ENCODE measurements around the gene ZDHHC13. TPM values are rescaled to one million over a fixed set of nuclear protein-coding genes. Genes with fewer than 3 reads are reported as not detected.
"Not testable (repeated sequence)": the region's sequence is repeated elsewhere in the genome, so short reads cannot be mapped to it uniquely, and the experiment has no call there.

ZDHHC13 gene
- polyA plus RNA-seq, 2 donors, result 44.3 to 50.1 TPM

GRCh38 chr11:19117760-19118097 is 761 bp downstream of the ZDHHC13 start:
- 14 to 16% methylated on average over 7 of the region's 7 CpGs for WGBS, 2 donors
- Histone ChIP-seq H3K27me3 (ENCODE audit: control insufficient read depth in 1 of 2, insufficient read depth in 2 of 2, low read length in 2 of 2) (no peaks in the 10 kb centered on the region), H3K27ac (ENCODE audit: low read depth in 2 of 2, low read length in 1 of 2) (peak overlapping the region; percentile 88 to 97), H3K36me3 (ENCODE audit: control insufficient read depth in 2 of 2, insufficient read depth in 2 of 2, low read length in 1 of 2) (no peaks in the 10 kb centered on the region), H3K4me1 (ENCODE audit: control insufficient read depth in 2 of 2, insufficient read depth in 2 of 2, low read length in 1 of 2) (no peaks in the 10 kb centered on the region), H3K9me3 (ENCODE audit: control insufficient read depth in 2 of 2, insufficient read depth in 1 of 2, low read depth in 1 of 2, low read length in 1 of 2) (no peaks in the 10 kb centered on the region), H3K4me3 (ENCODE audit: low read depth in 1 of 2, low read length in 2 of 2) (peak overlapping the region; percentile 77 to 83)

DNA sequence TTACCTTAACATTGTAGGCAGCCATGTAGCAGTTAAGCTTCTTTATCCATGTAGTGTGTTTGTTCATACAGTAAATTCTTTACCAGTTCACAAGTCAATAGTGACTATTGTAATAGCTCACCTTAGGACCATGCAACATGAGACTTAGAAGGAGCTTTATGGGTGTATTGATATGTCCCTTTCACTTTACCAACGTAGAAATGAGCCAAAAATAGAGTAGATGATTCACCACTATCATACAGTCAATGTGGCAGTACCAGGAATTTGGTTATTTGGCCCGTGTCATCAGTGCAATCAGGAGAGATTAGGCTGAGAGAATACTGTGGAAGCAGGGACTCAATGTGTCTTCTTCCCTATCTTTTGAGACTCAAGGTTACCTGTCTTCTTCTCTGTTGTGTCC is 4.7 kb downstream of the ZDHHC13 start:
- H3K4me1 ChIP-seq (ENCODE audit: control insufficient read depth in 2 of 2, insufficient read depth in 2 of 2, low read length in 1 of 2), result no peaks in the 10 kb centered on the region
- no peaks in the 10 kb centered on the region for H3K36me3 ChIP-seq (ENCODE audit: control insufficient read depth in 2 of 2, insufficient read depth in 2 of 2, low read length in 1 of 2)
- no peaks in the 10 kb centered on the region for H3K27me3 ChIP-seq (ENCODE audit: control insufficient read depth in 1 of 2, insufficient read depth in 2 of 2, low read length in 2 of 2)
- peak overlapping the region in 1 of 2 donors; percentile 21 for H3K27ac ChIP-seq (ENCODE audit: low read depth in 2 of 2, low read length in 1 of 2)
- H3K9me3 ChIP-seq (ENCODE audit: control insufficient read depth in 2 of 2, insufficient read depth in 1 of 2, low read depth in 1 of 2, low read length in 1 of 2), result no peaks in the 10 kb centered on the region
- peak overlapping the region in 1 of 2 donors; percentile 34 for H3K4me3 ChIP-seq (ENCODE audit: low read depth in 1 of 2, low read length in 2 of 2)
- 39 to 41% methylated on average over 2 of the region's 2 CpGs for WGBS, 2 donors

DNA sequence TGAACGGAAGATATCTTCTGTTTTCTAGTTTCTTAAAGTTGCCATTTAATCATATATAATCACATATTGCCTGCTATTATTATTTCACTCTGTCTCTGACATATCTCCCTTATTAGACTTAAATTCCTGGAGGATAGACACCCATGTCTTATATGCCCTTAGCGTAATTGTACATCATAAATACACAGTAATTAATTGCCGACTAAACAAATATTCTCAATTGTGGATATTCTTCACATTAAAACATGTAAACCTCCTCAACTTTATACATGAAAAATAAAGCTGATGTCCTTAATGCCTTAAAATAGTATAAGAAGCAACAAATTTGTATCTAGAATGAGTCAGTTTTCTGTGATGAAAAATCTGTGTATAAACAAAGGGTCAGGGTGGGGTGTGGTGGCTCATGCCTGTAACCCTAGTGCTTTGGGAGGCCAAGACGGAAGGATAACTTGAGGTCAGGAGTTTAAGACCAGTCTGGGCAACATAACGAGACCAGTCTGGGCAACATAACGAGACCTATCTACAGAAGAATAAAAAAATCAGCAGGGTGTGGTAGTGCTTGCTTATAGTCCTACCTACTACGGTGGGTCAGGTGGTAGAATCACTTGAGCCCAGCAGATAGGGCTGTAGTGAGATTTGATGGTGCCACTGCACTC is 6.1 kb downstream of the ZDHHC13 start:
- Histone ChIP-seq H3K36me3 (ENCODE audit: control insufficient read depth in 2 of 2, insufficient read depth in 2 of 2, low read length in 1 of 2) (no peaks in the 10 kb centered on the region), H3K4me1 (ENCODE audit: control insufficient read depth in 2 of 2, insufficient read depth in 2 of 2, low read length in 1 of 2) (no peaks in the 10 kb centered on the region), H3K27me3 (ENCODE audit: control insufficient read depth in 1 of 2, insufficient read depth in 2 of 2, low read length in 2 of 2) (no peaks in the 10 kb centered on the region), H3K27ac (ENCODE audit: low read depth in 2 of 2, low read length in 1 of 2) (peak overlapping the region in 1 of 2 donors; percentile 42), H3K4me3 (ENCODE audit: low read depth in 1 of 2, low read length in 2 of 2) (peak overlapping the region in 1 of 2 donors; percentile 0), H3K9me3 (ENCODE audit: control insufficient read depth in 2 of 2, insufficient read depth in 1 of 2, low read depth in 1 of 2, low read length in 1 of 2) (no peaks in the 10 kb centered on the region)
- WGBS, 2 donors, result 75 to 87% methylated on average over 7 of the region's 7 CpGs

GRCh38 chr11:19126562-19127325 is 9.8 kb downstream of the ZDHHC13 start:
- H3K36me3 ChIP-seq (ENCODE audit: control insufficient read depth in 2 of 2, insufficient read depth in 2 of 2, low read length in 1 of 2); H3K4me1 ChIP-seq (ENCODE audit: control insufficient read depth in 2 of 2, insufficient read depth in 2 of 2, low read length in 1 of 2); H3K27ac ChIP-seq (ENCODE audit: low read depth in 2 of 2, low read length in 1 of 2); H3K9me3 ChIP-seq (ENCODE audit: control insufficient read depth in 2 of 2, insufficient read depth in 1 of 2, low read depth in 1 of 2, low read length in 1 of 2); H3K4me3 ChIP-seq (ENCODE audit: low read depth in 1 of 2, low read length in 2 of 2); H3K27me3 ChIP-seq (ENCODE audit: control insufficient read depth in 1 of 2, insufficient read depth in 2 of 2, low read length in 2 of 2): not testable (repeated sequence)
- 91 to 94% methylated on average over 4 of the region's 4 CpGs for WGBS, 2 donors

GRCh38 chr11:19134004-19134403 is 17.0 kb downstream of the ZDHHC13 start:
- Histone ChIP-seq H3K4me1 (ENCODE audit: control insufficient read depth in 2 of 2, insufficient read depth in 2 of 2, low read length in 1 of 2) (no peaks in the 10 kb centered on the region), H3K27me3 (ENCODE audit: control insufficient read depth in 1 of 2, insufficient read depth in 2 of 2, low read length in 2 of 2) (no peaks in the 10 kb centered on the region), H3K27ac (ENCODE audit: low read depth in 2 of 2, low read length in 1 of 2) (no peak overlapping the region), H3K9me3 (ENCODE audit: control insufficient read depth in 2 of 2, insufficient read depth in 1 of 2, low read depth in 1 of 2, low read length in 1 of 2) (no peaks in the 10 kb centered on the region), H3K4me3 (ENCODE audit: low read depth in 1 of 2, low read length in 2 of 2) (no peak overlapping the region), H3K36me3 (ENCODE audit: control insufficient read depth in 2 of 2, insufficient read depth in 2 of 2, low read length in 1 of 2) (no peaks in the 10 kb centered on the region)
- 97 to 98% methylated on average over 1 of the region's 1 CpG for WGBS, 2 donors

DNA sequence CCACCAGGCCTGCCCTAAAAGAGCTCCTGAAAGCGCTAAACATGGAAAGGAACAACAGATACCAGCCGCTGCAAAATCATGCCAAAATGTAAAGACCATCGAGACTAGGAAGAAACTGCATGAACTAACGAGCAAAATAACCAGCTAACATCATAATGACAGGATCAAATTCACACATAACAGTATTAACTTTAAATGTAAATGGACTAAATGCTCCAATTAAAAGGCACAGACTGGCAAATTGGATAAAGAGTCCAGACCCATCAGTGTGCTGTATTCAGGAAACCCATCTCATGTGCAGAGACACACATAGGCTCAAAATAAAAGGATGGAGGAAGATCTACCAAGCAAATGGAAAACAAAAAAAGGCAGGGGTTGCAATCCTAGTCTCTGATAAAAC is 19.9 kb downstream of the ZDHHC13 start:
- H3K9me3 ChIP-seq (ENCODE audit: control insufficient read depth in 2 of 2, insufficient read depth in 1 of 2, low read depth in 1 of 2, low read length in 1 of 2); H3K4me3 ChIP-seq (ENCODE audit: low read depth in 1 of 2, low read length in 2 of 2); H3K36me3 ChIP-seq (ENCODE audit: control insufficient read depth in 2 of 2, insufficient read depth in 2 of 2, low read length in 1 of 2); H3K27ac ChIP-seq (ENCODE audit: low read depth in 2 of 2, low read length in 1 of 2); H3K4me1 ChIP-seq (ENCODE audit: control insufficient read depth in 2 of 2, insufficient read depth in 2 of 2, low read length in 1 of 2); H3K27me3 ChIP-seq (ENCODE audit: control insufficient read depth in 1 of 2, insufficient read depth in 2 of 2, low read length in 2 of 2): not testable (repeated sequence)
- WGBS, 2 donors, result 98 to 100% methylated on average over 4 of the region's 4 CpGs

- Histone ChIP-seq H3K4me1 (ENCODE audit: control insufficient read depth in 2 of 2, insufficient read depth in 2 of 2, low read length in 1 of 2) (no peaks in the 10 kb centered on the region), H3K4me3 (ENCODE audit: low read depth in 1 of 2, low read length in 2 of 2) (no peak overlapping the region), H3K36me3 (ENCODE audit: control insufficient read depth in 2 of 2, insufficient read depth in 2 of 2, low read length in 1 of 2) (no peaks in the 10 kb centered on the region), H3K9me3 (ENCODE audit: control insufficient read depth in 2 of 2, insufficient read depth in 1 of 2, low read depth in 1 of 2, low read length in 1 of 2) (no peaks in the 10 kb centered on the region), H3K27me3 (ENCODE audit: control insufficient read depth in 1 of 2, insufficient read depth in 2 of 2, low read length in 2 of 2) (no peaks in the 10 kb centered on the region), H3K27ac (ENCODE audit: low read depth in 2 of 2, low read length in 1 of 2) (no peak overlapping the region)
- WGBS, 2 donors, result 65 to 77% methylated on average over 3 of the region's 3 CpGs
Observed at GRCh38 chr11:19145319-19145718, 28.4 kb downstream of the ZDHHC13 start.

- no peaks in the 10 kb centered on the region for H3K4me1 ChIP-seq (ENCODE audit: control insufficient read depth in 2 of 2, insufficient read depth in 2 of 2, low read length in 1 of 2)
- WGBS, 2 donors, result 59 to 75% methylated on average over 3 of the region's 3 CpGs
- no peak overlapping the region for H3K4me3 ChIP-seq (ENCODE audit: low read depth in 1 of 2, low read length in 2 of 2)
- H3K27ac ChIP-seq (ENCODE audit: low read depth in 2 of 2, low read length in 1 of 2), result no peak overlapping the region
- H3K27me3 ChIP-seq (ENCODE audit: control insufficient read depth in 1 of 2, insufficient read depth in 2 of 2, low read length in 2 of 2), result no peaks in the 10 kb centered on the region
- no peaks in the 10 kb centered on the region for H3K9me3 ChIP-seq (ENCODE audit: control insufficient read depth in 2 of 2, insufficient read depth in 1 of 2, low read depth in 1 of 2, low read length in 1 of 2)
- H3K36me3 ChIP-seq (ENCODE audit: control insufficient read depth in 2 of 2, insufficient read depth in 2 of 2, low read length in 1 of 2), result peaks cover 0 to 16% of the 10 kb centered on the region in 2 donors
Observed at GRCh38 chr11:19156892-19157291, 39.9 kb downstream of the ZDHHC13 start.

GRCh38 chr11:19160847-19161246 is 43.9 kb downstream of the ZDHHC13 start:
- H3K9me3 ChIP-seq (ENCODE audit: control insufficient read depth in 2 of 2, insufficient read depth in 1 of 2, low read depth in 1 of 2, low read length in 1 of 2), result no peaks in the 10 kb centered on the region
- no peaks in the 10 kb centered on the region for H3K27me3 ChIP-seq (ENCODE audit: control insufficient read depth in 1 of 2, insufficient read depth in 2 of 2, low read length in 2 of 2)
- H3K4me3 ChIP-seq (ENCODE audit: low read depth in 1 of 2, low read length in 2 of 2), result no peak overlapping the region
- 92 to 93% methylated on average over 6 of the region's 6 CpGs for WGBS, 2 donors
- peaks cover 0 to 17% of the 10 kb centered on the region in 2 donors for H3K36me3 ChIP-seq (ENCODE audit: control insufficient read depth in 2 of 2, insufficient read depth in 2 of 2, low read length in 1 of 2)
- H3K27ac ChIP-seq (ENCODE audit: low read depth in 2 of 2, low read length in 1 of 2), result no peak overlapping the region
- H3K4me1 ChIP-seq (ENCODE audit: control insufficient read depth in 2 of 2, insufficient read depth in 2 of 2, low read length in 1 of 2), result no peaks in the 10 kb centered on the region

DNA sequence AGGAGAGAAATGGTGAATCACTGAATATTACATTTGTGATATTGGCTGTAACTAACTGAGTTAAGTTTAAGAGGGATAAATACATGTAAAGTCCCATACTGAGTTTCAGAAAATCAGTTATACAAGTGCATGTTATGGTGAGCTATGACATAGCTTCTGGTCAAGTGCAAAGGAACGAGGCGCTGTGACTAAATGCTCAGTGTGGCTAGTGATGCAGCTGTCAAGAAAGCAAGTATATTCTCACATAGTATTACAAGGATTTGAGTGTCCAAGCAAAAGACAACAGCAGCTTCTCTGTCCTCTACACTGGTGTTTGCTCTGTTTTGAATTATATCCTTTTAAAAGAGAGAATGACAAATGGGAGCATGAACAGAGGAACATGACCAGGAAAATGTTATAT is 44.7 kb downstream of the ZDHHC13 start:
- Histone ChIP-seq H3K27ac (ENCODE audit: low read depth in 2 of 2, low read length in 1 of 2) (no peak overlapping the region), H3K27me3 (ENCODE audit: control insufficient read depth in 1 of 2, insufficient read depth in 2 of 2, low read length in 2 of 2) (no peaks in the 10 kb centered on the region), H3K36me3 (ENCODE audit: control insufficient read depth in 2 of 2, insufficient read depth in 2 of 2, low read length in 1 of 2) (peaks cover 0 to 15% of the 10 kb centered on the region in 2 donors), H3K4me1 (ENCODE audit: control insufficient read depth in 2 of 2, insufficient read depth in 2 of 2, low read length in 1 of 2) (no peaks in the 10 kb centered on the region), H3K9me3 (ENCODE audit: control insufficient read depth in 2 of 2, insufficient read depth in 1 of 2, low read depth in 1 of 2, low read length in 1 of 2) (no peaks in the 10 kb centered on the region), H3K4me3 (ENCODE audit: low read depth in 1 of 2, low read length in 2 of 2) (no peak overlapping the region)
- 97 to 98% methylated on average over 2 of the region's 2 CpGs for WGBS, 2 donors

Measured in esophagus (tissue), 2 donors.